Naive B cell (primary cell): ENCODE results near the gene RABGAP1L. TPM values are rescaled to one million over a fixed set of nuclear protein-coding genes. Genes with fewer than 3 reads are reported as not detected.
A peak's percentile ranks its signal among the peaks of the same experiment; 100 is the strongest.

Source experiments
- ATAC-seq, 2 donors: fragments of 150-1000 bp; cut with Tn5 transposase; 2 replicates each; pipeline ENCODE4 v1.10.0; 2021; ENCODE audit warnings: low read depth in 2 of 2, mild to moderate bottlenecking in 2 of 2, moderate library complexity in 2 of 2
- DNase-seq: peaks from one replicate; pipeline ENCODE4 v3.0.0; 2022
- H3K27ac Mint-ChIP-seq, 6 donors: one replicate each; pipeline ENCODE4 v1.8.0; 2020 to 2022; ENCODE audit warnings: mild to moderate bottlenecking in 6 of 6, mixed read lengths in 6 of 6, moderate library complexity in 5 of 6, inconsistent platforms in 2 of 6
- H3K27me3 Mint-ChIP-seq, 3 donors: one replicate each; pipeline ENCODE4 v1.8.0; 2021 to 2022; ENCODE audit warnings: mixed read lengths in 3 of 3, mild to moderate bottlenecking in 1 of 3
- H3K36me3 Mint-ChIP-seq, 2 donors: one replicate each; pipeline ENCODE4 v1.8.0; 2020 to 2022; ENCODE audit warnings: mixed read lengths in 2 of 2, inconsistent platforms in 1 of 2, mild to moderate bottlenecking in 1 of 2
- H3K4me1 Mint-ChIP-seq, 3 donors: one replicate each; pipeline ENCODE4 v1.8.0; 2020 to 2022; ENCODE audit warnings: mixed read lengths in 3 of 3, inconsistent platforms in 1 of 3, mild to moderate bottlenecking in 1 of 3, moderate library complexity in 1 of 3
- H3K4me3 Mint-ChIP-seq, 8 donors: one replicate each; pipeline ENCODE4 v1.8.0; 2020 to 2022; ENCODE audit warnings: mild to moderate bottlenecking in 8 of 8, mixed read lengths in 8 of 8, moderate library complexity in 8 of 8, inconsistent platforms in 2 of 8
- H3K9me3 Mint-ChIP-seq, 7 donors: one replicate each; pipeline ENCODE4 v1.8.0; 2020 to 2022; ENCODE audit warnings: mixed read lengths in 7 of 7, mild to moderate bottlenecking in 5 of 7, inconsistent platforms in 2 of 7, moderate library complexity in 1 of 7
- polyA plus RNA-seq, 6 donors: library from polyadenylated mRNA; unstranded; fragments of 300-500 nt; fragmentation: Illumina TruSeq; gene quantifications; one replicate each; pipeline ENCODE4 v1.2.3, GENCODE V29; 2021; ENCODE audit warnings: low read depth in 6 of 6

The RABGAP1L gene
- polyA plus RNA-seq, 6 donors from 2014 or later, result 24.0 to 90.2 (median 79.0) TPM

GRCh38 chr1:174989536-174990220 lies 830.4 kb downstream of the RABGAP1L start:
- DNase-seq (no peak), ATAC-seq (no peak)
- H3K36me3 Mint-ChIP-seq, result peaks cover 0 to 7% of the 10 kb centered on the region in 2 donors
- H3K27ac Mint-ChIP-seq, result peak overlapping the region in 5 of 6 donors; percentile 70 to 98 (median 89)
- H3K9me3 Mint-ChIP-seq, result peaks cover 0 to under 1% (median 0%) of the 10 kb centered on the region in 7 donors
- no peaks in the 10 kb centered on the region for H3K27me3 Mint-ChIP-seq
- peaks cover 10 to 17% (median 13%) of the 10 kb centered on the region in 3 donors for H3K4me1 Mint-ChIP-seq
- peak overlapping the region; percentile 50 to 89 (median 80) for H3K4me3 Mint-ChIP-seq

- H3K27me3 Mint-ChIP-seq, result no peaks in the 10 kb centered on the region
- ATAC-seq (peak; percentile 91 to 95), DNase-seq (peak; percentile 20)
- H3K4me1 Mint-ChIP-seq, result peaks cover 10 to 17% (median 13%) of the 10 kb centered on the region in 3 donors
- H3K36me3 Mint-ChIP-seq, result peaks cover 0 to 7% of the 10 kb centered on the region in 2 donors
- H3K4me3 Mint-ChIP-seq, result peak overlapping the region; percentile 70 to 90 (median 85)
- peak overlapping the region; percentile 83 to 97 (median 93) for H3K27ac Mint-ChIP-seq
- H3K9me3 Mint-ChIP-seq, result no peaks in the 10 kb centered on the region
These were observed 831.2 kb downstream of the RABGAP1L start for GRCh38 chr1:174990382-174990999.

GRCh38 chr1:174991473-174991872 lies 832.2 kb downstream of the RABGAP1L start:
- Mint-ChIP-seq H3K36me3 (peaks cover 0 to 6% of the 10 kb centered on the region in 2 donors), H3K27ac (no peak overlapping the region), H3K9me3 (no peaks in the 10 kb centered on the region), H3K27me3 (no peaks in the 10 kb centered on the region), H3K4me1 (peaks cover 10 to 17% (median 13%) of the 10 kb centered on the region in 3 donors), H3K4me3 (no peak overlapping the region)
- no peak for ATAC-seq
- no peak for DNase-seq

DNA sequence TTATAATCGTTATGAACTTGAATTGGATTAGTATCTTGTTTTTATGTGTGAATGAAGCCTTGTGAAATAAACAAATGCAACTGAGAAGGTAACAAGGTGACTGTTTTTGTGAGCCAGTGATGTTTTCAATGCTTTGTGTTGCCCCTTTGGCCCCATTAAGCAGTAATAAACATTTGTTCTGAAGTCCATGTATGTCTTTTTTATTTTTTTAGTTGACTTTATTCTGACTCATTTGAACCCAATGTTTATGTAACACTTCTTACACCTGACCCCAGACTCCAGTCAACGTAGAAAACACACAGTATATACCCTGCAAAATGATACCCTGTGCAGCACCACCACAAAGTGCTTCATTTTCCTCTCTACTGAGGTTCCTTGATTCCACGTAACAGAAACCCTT lies 835.8 kb downstream of the RABGAP1L start:
- no peak overlapping the region for H3K4me3 Mint-ChIP-seq
- H3K36me3 Mint-ChIP-seq, result no peaks in the 10 kb centered on the region
- DNase-seq (no peak), ATAC-seq (no peak)
- no peaks in the 10 kb centered on the region for H3K27me3 Mint-ChIP-seq
- peaks cover 11 to 17% (median 12%) of the 10 kb centered on the region in 3 donors for H3K4me1 Mint-ChIP-seq
- H3K27ac Mint-ChIP-seq, result no peak overlapping the region
- no peaks in the 10 kb centered on the region for H3K9me3 Mint-ChIP-seq

DNA sequence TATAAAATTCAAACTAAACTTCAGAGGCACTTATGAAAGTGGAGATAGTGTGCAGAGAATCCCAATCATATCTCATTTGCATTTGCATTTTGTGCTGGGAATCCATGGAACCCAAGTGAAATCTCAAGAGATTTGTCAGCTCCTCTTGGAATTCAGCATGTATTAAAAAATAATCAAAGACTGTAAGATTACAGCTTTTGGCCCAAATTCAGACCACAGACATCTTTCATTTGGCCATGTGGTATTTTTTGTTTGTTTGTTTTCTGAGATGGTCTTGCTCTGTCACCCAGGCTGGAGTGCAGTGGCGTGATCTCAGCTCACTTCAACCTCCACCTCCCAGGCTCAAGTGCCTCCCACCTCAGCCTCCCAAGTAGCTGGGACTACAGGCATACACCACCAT lies 836.6 kb downstream of the RABGAP1L start:
- Mint-ChIP-seq H3K27me3 (no peaks in the 10 kb centered on the region), H3K36me3 (no peaks in the 10 kb centered on the region), H3K27ac (no peak overlapping the region), H3K9me3 (no peaks in the 10 kb centered on the region), H3K4me3 (no peak overlapping the region), H3K4me1 (peaks cover 12 to 19% (median 12%) of the 10 kb centered on the region in 3 donors)
- no peak for DNase-seq
- no peak for ATAC-seq

DNA sequence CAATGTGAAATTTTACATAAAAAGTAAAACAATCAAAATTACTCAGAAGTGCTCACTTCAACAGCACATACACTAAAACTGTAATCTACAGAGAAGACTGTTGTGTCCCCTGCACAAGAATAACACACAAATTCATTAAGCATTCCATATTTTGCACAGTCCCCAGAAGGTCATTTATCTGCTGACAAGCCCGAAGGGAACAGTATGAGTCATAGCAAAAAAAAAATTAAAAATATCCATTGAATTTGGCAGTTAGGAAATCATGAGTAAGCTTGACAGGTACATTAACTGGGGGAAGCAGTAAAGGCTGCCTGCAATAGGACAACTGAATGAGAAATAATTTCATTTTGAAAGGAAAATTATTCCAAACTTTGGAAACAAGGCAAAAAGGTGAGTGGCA lies 837.2 kb downstream of the RABGAP1L start:
- Mint-ChIP-seq H3K36me3 (no peaks in the 10 kb centered on the region), H3K27me3 (no peaks in the 10 kb centered on the region), H3K9me3 (no peaks in the 10 kb centered on the region), H3K4me3 (no peak overlapping the region), H3K4me1 (peaks cover 16 to 24% (median 18%) of the 10 kb centered on the region in 3 donors), H3K27ac (no peak overlapping the region)
- DNase-seq (no peak), ATAC-seq (no peak)

DNA sequence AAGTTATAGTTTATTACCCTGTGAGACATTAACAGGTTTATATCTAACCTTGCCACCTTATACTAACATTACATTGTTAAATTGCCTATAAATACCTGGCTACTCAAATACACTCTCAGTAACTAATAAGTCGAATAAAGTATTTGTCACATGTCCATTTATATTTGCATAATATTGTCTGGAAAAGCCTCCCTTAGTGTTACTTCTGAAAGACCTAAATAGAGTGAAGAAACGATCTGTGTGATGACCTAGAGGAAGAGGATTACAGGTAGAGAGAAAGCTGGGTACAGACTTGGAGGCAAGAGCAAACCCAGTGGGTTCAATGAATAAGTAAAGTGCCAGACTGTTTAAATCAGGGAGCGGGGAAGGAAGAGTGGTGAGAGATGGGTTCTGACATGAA lies 837.7 kb downstream of the RABGAP1L start:
- Mint-ChIP-seq H3K27me3 (no peaks in the 10 kb centered on the region), H3K4me3 (peak overlapping the region in 2 of 8 donors; percentile 4 to 13), H3K36me3 (no peaks in the 10 kb centered on the region), H3K4me1 (peaks cover 17 to 30% (median 23%) of the 10 kb centered on the region in 3 donors), H3K27ac (peak overlapping the region in 2 of 6 donors; percentile 13 to 72), H3K9me3 (no peaks in the 10 kb centered on the region)
- no peak for ATAC-seq
- no peak for DNase-seq

DNA sequence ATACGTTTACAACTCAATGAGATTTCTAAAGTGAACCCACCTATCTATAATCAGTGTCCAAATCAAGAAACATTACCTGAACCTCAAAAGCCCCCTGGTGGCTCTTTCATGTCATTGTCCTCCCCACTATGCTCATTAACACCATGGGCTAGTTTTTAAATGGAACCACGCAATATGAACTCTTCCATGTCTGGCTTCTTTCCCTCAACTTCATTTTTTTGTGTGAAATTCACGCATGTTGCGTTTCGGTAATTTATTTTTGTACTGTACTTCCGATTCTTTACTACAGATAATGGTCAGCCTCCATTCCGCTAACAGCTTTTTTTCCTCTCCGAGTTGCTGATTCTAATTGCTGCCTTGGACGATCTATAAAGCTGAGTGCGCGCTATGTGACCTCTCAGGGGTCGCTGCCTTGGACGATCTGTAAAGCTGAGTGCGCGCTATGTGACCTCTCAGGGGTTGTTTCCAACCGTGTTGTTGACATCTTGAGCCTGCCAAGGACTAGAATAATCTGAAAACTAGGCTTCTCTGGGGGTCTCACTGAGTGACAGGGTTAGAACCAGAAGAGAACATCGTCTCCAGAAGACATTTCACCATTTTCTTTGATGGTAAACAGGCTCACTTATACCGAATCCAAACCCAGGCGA lies 839.4 kb downstream of the RABGAP1L start:
- H3K4me1 Mint-ChIP-seq, result peaks cover 21 to 42% (median 38%) of the 10 kb centered on the region in 3 donors
- ATAC-seq (peak; percentile 5 to 7), DNase-seq (peak; percentile 59)
- no peak overlapping the region for H3K27ac Mint-ChIP-seq
- no peaks in the 10 kb centered on the region for H3K9me3 Mint-ChIP-seq
- no peaks in the 10 kb centered on the region for H3K36me3 Mint-ChIP-seq
- H3K27me3 Mint-ChIP-seq, result no peaks in the 10 kb centered on the region
- H3K4me3 Mint-ChIP-seq, result no peak overlapping the region

DNA sequence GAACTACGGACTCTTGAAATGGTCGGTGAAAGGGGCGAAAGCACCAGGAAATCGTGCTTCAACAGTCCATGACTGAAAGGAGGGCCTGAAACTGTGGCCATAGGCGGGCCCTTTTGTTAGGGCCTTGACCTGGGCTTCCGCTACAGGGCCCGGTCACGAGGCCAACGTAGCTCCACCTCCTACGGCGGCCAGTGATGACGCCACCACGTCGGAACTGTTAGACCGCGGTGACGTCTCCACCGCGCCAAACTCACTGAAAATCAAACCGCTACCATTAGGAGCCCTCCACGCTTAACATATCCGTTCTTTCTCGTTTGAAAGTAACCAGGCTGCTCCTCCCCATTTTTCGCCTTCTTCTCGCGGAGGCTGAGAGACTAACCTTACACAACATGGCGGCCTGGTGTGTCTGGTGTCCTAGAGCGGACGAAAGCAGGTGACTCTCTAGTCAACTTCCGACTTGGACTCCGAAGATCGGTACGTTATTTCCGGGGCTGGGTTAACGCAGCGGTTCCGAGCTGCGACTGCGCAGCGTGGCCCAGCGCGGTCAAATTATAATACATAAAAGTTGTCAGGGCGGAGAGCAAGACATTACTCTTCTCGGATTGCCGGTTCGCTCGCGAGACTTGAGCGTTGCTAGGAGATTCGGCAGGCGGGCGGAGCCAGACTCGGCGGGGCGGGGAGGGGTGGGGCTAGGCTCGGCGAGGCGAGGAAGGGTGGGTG lies 840.1 kb downstream of the RABGAP1L start:
- Mint-ChIP-seq H3K4me1 (peaks cover 21 to 46% (median 38%) of the 10 kb centered on the region in 3 donors), H3K27ac (no peak overlapping the region), H3K9me3 (no peaks in the 10 kb centered on the region), H3K4me3 (no peak overlapping the region), H3K27me3 (no peaks in the 10 kb centered on the region), H3K36me3 (no peaks in the 10 kb centered on the region)
- peak; percentile 96 for DNase-seq
- ATAC-seq, result peak; percentile 73

DNA sequence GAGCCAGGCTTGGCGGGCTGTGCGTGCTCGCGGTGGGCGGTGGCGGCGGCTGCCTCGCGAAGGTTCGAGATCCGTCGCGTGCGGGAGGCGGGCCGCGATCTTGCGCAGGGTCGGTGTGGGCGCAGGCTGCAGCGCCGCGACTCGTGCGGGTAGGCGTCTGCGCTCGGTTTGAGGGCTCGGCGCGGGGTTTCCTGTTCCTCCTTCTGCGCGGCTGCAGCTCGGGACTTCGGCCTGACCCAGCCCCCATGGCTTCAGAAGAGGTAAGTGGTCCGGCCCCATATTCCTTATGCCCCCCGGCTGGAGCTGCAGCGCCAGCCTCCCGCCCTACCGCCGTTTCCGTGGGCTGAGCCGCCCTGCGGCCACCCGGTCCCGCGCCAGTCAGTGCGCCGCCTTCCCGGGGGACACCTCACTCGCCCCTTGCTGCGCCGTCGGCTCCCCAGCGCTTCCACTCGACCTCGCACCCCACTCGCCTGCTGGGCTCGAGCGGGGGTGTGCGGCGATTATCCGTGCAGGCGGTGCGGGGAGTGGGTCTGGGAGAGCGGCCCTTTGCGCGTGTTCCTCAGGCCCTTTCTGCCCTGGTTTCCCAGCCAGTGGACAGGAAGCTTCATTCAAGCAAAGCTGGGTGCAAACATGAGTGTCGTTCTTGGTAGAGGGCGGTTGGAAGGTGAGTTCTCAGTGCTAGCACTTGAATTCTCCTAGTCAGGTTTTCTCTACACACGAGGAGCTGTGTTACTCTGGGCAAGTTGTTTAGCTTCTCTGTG lies 840.8 kb downstream of the RABGAP1L start, which contains the start of gene CACYBP:
CACYBP (plus strand) TSS at position 12 of the 761 bp plus-strand sequence; CDS start at position 246, 234 bp downstream.
- H3K4me3 Mint-ChIP-seq, result no peak within 1 kb of the TSS
- H3K9me3 Mint-ChIP-seq, result no peaks in the 10 kb centered on the region
- ATAC-seq, result peak in 1 of 2 donors; percentile 1
- peak within 1 kb of the TSS in 3 of 6 donors; percentile 5 to 86 (median 81) for H3K27ac Mint-ChIP-seq
- peaks cover 21 to 49% (median 38%) of the 10 kb centered on the region in 3 donors for H3K4me1 Mint-ChIP-seq
- no peaks in the 10 kb centered on the region for H3K36me3 Mint-ChIP-seq
- no peaks in the 10 kb centered on the region for H3K27me3 Mint-ChIP-seq
- no peak for DNase-seq

DNA sequence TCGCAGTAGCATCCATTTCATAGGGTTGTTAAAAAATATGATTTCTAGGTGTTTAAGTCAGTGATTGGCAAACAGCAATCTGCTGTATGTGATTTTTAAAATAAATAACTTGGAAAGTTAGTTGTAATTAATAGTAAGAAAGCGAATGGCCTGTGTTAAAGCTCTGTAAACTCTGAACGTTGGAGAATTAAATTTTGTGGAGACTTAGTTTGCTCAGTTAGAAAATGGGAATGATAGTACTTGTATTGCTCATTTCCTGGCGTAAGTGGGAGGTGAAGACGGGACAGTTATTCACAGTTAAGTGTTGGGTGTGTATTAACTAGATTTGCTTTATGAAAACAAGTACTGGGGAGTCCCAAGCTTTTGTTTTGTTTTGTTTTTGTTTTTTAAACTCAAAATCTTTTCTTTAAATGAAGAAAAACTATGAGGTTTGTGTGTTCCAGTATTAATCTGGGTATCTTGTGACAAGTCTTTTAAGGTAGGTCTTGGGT lies 841.4 kb downstream of the RABGAP1L start:
- Mint-ChIP-seq H3K4me3 (no peak overlapping the region), H3K9me3 (no peaks in the 10 kb centered on the region), H3K27me3 (no peaks in the 10 kb centered on the region), H3K27ac (peak overlapping the region in 3 of 6 donors; percentile 5 to 81 (median 41)), H3K4me1 (peaks cover 21 to 54% (median 38%) of the 10 kb centered on the region in 3 donors), H3K36me3 (no peaks in the 10 kb centered on the region)
- DNase-seq (no peak), ATAC-seq (no peak)

- H3K27me3 Mint-ChIP-seq, result no peaks in the 10 kb centered on the region
- H3K4me1 Mint-ChIP-seq, result peaks cover 15 to 46% (median 36%) of the 10 kb centered on the region in 3 donors
- H3K27ac Mint-ChIP-seq, result peak overlapping the region in 4 of 6 donors; percentile 12 to 79 (median 72)
- H3K9me3 Mint-ChIP-seq, result no peaks in the 10 kb centered on the region
- DNase-seq (no peak), ATAC-seq (no peak)
- no peaks in the 10 kb centered on the region for H3K36me3 Mint-ChIP-seq
- peak overlapping the region in 1 of 8 donors; percentile 34 for H3K4me3 Mint-ChIP-seq
These were observed 843.7 kb downstream of the RABGAP1L start for GRCh38 chr1:175002910-175003517.
